HG03095 (cell line): ENCODE measurements around the gene MEF2B.

Experiments used
- ATAC-seq: cut with Tn5 transposase; IDR thresholded peaks from one replicate; pipeline ENCODE4 v1.9.1; 2021; ENCODE audit warnings: moderate library complexity; ENCODE audit not compliant: unreplicated experiment

The MEF2B gene

GRCh38 chr19:19170053-19170872 is at the start of gene MEF2B:
TSS of gene MEF2B (minus strand) at chr19:19170263. CDS start at chr19:19150735, 19,528 bp downstream.
- peak; percentile 81 for ATAC-seq

GRCh38 chr19:19218911-19219310 is 48.8 kb upstream of the MEF2B start:
- no peak for ATAC-seq

- no peak for ATAC-seq
Observed at GRCh38 chr19:19217099-19217498, 47.0 kb upstream of the MEF2B start.

GRCh38 chr19:19215792-19216191 is 45.7 kb upstream of the MEF2B start:
- ATAC-seq: no peak

- ATAC-seq: no peak
Observed at GRCh38 chr19:19214892-19215291, 44.8 kb upstream of the MEF2B start.

GRCh38 chr19:19214159-19214490 is 44.1 kb upstream of the MEF2B start:
- ATAC-seq: no peak

- ATAC-seq: no peak
Observed at GRCh38 chr19:19213426-19214158, 43.5 kb upstream of the MEF2B start.

GRCh38 chr19:19212916-19213315 is 42.9 kb upstream of the MEF2B start:
- ATAC-seq: no peak

GRCh38 chr19:19211499-19212420 is 41.7 kb upstream of the MEF2B start, which contains the start of gene NCAN:
TSS of gene NCAN (plus strand) at chr19:19211958. CDS start at chr19:19216954, 4,996 bp downstream.
- ATAC-seq: no peak

GRCh38 chr19:19209372-19209771 is 39.3 kb upstream of the MEF2B start:
- ATAC-seq: no peak

GRCh38 chr19:19207637-19208572 is 37.8 kb upstream of the MEF2B start:
- ATAC-seq: no peak

GRCh38 chr19:19206938-19207337 is 36.9 kb upstream of the MEF2B start:
- ATAC-seq: no peak

GRCh38 chr19:19205416-19206410 is 35.6 kb upstream of the MEF2B start:
- ATAC-seq: no peak

- ATAC-seq: no peak
Observed at GRCh38 chr19:19204181-19204580, 34.1 kb upstream of the MEF2B start.

- ATAC-seq: peak; percentile 53
Observed at GRCh38 chr19:19203012-19203856, 33.2 kb upstream of the MEF2B start, which contains the start of gene NR2C2AP. TSS of gene NR2C2AP (minus strand) at chr19:19203414. CDS start at chr19:19203060, 354 bp downstream.

- no peak for ATAC-seq
Observed at GRCh38 chr19:19202707-19203011, 32.6 kb upstream of the MEF2B start.

- ATAC-seq: no peak
Observed at GRCh38 chr19:19201697-19202630, 31.9 kb upstream of the MEF2B start.
